ENCODE measurements around the gene PNMA8B. TPM values are rescaled to one million over a fixed set of nuclear protein-coding genes. Genes with fewer than 3 reads are reported as not detected.
"Not testable (repeated sequence)": the region's sequence is repeated elsewhere in the genome, so short reads cannot be mapped to it uniquely, and the experiment has no call there.

Gene PNMA8B
- total RNA-seq, 2 donors from 2014 or later = 0.17 to 0.18 TPM

DNA sequence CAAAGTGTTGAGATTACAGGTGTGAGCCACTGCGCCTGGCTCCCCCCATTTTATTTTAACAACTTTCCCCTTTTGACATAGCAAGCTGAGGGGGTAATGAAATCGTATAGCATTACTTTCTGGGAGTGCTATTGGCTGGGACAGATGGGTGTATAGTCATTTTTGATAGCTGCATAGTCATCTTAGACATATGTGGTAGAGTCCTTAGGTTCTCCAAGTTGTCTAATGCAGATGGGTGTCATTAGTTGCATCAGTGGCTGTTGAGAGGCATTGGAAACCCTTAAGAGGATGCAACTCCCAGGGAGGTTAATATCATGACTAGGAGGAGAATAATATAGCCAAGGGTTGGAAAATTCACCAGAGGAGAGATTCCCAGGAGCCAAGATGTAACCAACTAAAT is 28.6 kb upstream of the PNMA8B start:
- no peaks in the 10 kb centered on the region for H3K36me3 Mint-ChIP-seq (ENCODE audit: low read depth)
- H3K9me3 ChIP-seq (ENCODE audit: control insufficient read depth, low read length, poor library complexity, severe bottlenecking) = no peaks in the 10 kb centered on the region
- DNase-seq (no peak), ATAC-seq (no peak)
- H3K4me1 Mint-ChIP-seq = peaks cover 22% of the 10 kb centered on the region
- H3K4me3 Mint-ChIP-seq = no peak overlapping the region
- peak overlapping the region; percentile 96 for H3K27ac Mint-ChIP-seq
- no peaks in the 10 kb centered on the region for H3K27me3 Mint-ChIP-seq

DNA sequence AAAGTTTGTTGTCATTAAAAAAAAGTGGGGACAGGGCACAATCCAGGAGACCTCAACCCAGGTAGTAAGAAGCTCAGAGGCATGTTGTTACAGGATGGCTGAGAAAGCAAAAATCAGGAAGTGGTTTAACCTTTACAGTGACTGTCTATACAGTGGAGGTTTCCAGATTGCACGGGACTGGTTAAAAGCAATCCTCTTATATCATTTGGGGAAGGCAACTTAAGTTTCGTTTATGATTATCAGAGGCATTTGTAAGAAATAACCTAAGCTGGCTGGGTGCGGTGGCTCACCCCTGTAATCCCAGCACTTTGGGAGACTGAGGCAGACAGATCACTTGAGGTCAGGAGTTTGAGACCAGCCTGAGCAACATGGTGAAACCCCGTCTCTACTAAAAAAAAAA is 27.3 kb upstream of the PNMA8B start:
- peaks cover 24% of the 10 kb centered on the region for H3K4me1 Mint-ChIP-seq
- H3K36me3 Mint-ChIP-seq (ENCODE audit: low read depth); H3K9me3 ChIP-seq (ENCODE audit: control insufficient read depth, low read length, poor library complexity, severe bottlenecking); DNase-seq; H3K27me3 Mint-ChIP-seq: not testable (repeated sequence)
- peak overlapping the region; percentile 63 for H3K4me3 Mint-ChIP-seq
- peak overlapping the region; percentile 96 for H3K27ac Mint-ChIP-seq
- peak; percentile 93 for ATAC-seq

DNA sequence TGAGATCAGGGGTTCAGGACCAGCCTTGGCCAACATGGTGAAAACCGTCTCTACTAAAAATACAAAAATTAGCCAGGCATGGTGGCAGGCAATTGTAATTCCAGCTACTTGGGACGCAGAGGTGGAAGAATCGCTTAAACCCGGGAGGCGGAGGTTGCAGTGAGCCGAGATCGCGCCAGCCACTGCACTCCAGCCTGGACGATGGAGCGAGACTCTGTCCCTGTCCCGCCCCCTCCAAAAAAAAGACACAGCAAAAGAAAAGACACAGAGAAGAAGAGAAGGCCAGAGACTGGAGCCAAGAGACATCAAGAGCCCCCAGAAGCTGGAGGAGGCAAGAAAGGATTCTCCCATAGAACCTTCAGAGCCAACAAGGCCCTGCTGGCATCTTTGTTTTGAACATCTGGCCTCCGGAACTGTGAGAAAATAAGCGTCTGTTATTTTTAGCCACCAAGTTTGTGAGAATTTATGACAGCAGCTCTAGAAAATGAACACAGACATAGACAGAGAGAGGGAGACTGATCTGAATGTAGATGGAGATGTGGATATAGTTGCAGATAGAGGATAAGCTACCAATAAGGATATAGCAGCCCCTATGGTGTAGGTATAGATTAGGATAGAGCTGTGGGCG is 25.7 kb upstream of the PNMA8B start:
- Mint-ChIP-seq H3K4me1 (peaks cover 24% of the 10 kb centered on the region), H3K36me3 (ENCODE audit: low read depth) (no peaks in the 10 kb centered on the region), H3K27me3 (no peaks in the 10 kb centered on the region), H3K4me3 (peak overlapping the region; percentile 5), H3K27ac (peak overlapping the region; percentile 34)
- DNase-seq = no peak
- ATAC-seq = no peak
- H3K9me3 ChIP-seq (ENCODE audit: control insufficient read depth, low read length, poor library complexity, severe bottlenecking) = no peaks in the 10 kb centered on the region

GRCh38 chr19:46520616-46521015 is 24.9 kb upstream of the PNMA8B start:
- no peak for DNase-seq
- no peak for ATAC-seq
- no peaks in the 10 kb centered on the region for H3K36me3 Mint-ChIP-seq (ENCODE audit: low read depth)
- H3K9me3 ChIP-seq (ENCODE audit: control insufficient read depth, low read length, poor library complexity, severe bottlenecking) = no peaks in the 10 kb centered on the region
- no peaks in the 10 kb centered on the region for H3K27me3 Mint-ChIP-seq
- peak overlapping the region; percentile 43 for H3K4me3 Mint-ChIP-seq
- peaks cover 29% of the 10 kb centered on the region for H3K4me1 Mint-ChIP-seq
- peak overlapping the region; percentile 21 for H3K27ac Mint-ChIP-seq

GRCh38 chr19:46517471-46517870 is 21.8 kb upstream of the PNMA8B start:
- Mint-ChIP-seq H3K4me3 (no peak overlapping the region), H3K4me1 (peaks cover 16% of the 10 kb centered on the region), H3K36me3 (ENCODE audit: low read depth) (peaks cover 2% of the 10 kb centered on the region), H3K27ac (no peak overlapping the region), H3K27me3 (peaks cover 13% of the 10 kb centered on the region)
- DNase-seq = no peak
- no peak for ATAC-seq
- no peaks in the 10 kb centered on the region for H3K9me3 ChIP-seq (ENCODE audit: control insufficient read depth, low read length, poor library complexity, severe bottlenecking)

- Mint-ChIP-seq H3K27ac (no peak overlapping the region), H3K4me1 (peaks cover 11% of the 10 kb centered on the region), H3K27me3 (peaks cover 27% of the 10 kb centered on the region), H3K4me3 (no peak overlapping the region), H3K36me3 (ENCODE audit: low read depth) (peaks cover 3% of the 10 kb centered on the region)
- DNase-seq = no peak
- peak; percentile 72 for ATAC-seq
- no peaks in the 10 kb centered on the region for H3K9me3 ChIP-seq (ENCODE audit: control insufficient read depth, low read length, poor library complexity, severe bottlenecking)
Measured at GRCh38 chr19:46515879-46516350, 20.2 kb upstream of the PNMA8B start.

DNA sequence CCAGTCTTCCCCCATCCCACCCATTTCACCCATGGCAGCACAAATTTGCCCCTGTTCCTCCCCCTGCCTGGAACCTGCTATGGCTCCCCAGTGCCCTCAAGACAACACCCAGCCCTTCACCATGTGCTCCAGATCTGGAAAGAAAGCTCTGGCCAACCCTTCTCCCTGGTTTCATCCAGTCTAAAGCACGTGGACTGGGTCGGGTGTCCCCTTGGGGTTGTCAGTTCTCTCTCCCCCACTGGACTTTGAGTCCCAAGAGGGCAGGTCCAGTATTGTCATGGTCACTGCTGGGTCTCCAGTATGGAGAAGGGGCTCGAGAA is 19.6 kb upstream of the PNMA8B start:
- no peak overlapping the region for H3K4me3 Mint-ChIP-seq
- H3K36me3 Mint-ChIP-seq (ENCODE audit: low read depth) = peaks cover 4% of the 10 kb centered on the region
- H3K9me3 ChIP-seq (ENCODE audit: control insufficient read depth, low read length, poor library complexity, severe bottlenecking) = no peaks in the 10 kb centered on the region
- ATAC-seq (no peak), DNase-seq (no peak)
- H3K27ac Mint-ChIP-seq = no peak overlapping the region
- peaks cover 30% of the 10 kb centered on the region for H3K27me3 Mint-ChIP-seq
- H3K4me1 Mint-ChIP-seq = peaks cover 7% of the 10 kb centered on the region

GRCh38 chr19:46514589-46515289 is 19.1 kb upstream of the PNMA8B start:
- no peak for ATAC-seq

DNA sequence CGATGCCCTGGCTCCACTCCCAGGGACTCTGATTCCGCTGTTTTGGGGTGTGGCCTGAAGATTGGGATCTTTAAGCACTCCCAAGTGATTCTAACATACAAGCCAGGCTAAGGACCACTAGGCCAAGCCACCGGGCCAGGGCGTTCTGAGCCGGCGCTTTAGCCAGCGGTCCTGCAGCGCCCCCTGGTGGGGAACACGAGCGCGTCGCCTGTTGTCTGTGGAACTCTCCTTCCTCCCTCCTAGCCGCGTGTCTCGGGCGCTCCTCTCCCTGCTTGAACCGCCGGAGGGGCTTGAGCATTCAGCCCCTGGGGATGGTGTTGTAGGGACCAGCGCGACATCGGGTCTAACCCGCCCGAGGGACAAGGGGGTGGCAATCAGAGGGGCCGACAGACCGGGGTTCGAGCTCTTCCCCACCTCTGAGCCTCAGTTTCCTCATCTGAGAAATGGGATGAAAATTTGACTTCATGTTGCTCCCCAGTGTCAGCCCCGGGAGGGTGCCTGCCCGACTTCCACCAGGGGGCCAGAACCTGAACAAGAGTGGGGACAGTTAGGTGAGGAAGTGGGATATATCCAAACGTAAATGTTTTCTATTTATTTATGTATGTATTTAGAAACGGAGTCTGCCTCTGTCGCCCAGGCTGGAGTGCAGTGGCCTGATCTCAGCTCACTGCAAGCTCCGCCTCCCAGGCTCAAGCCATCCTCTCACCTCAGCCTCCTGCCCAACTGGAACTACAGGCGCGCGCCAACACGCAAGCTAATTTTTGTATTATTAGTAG is 18.0 kb upstream of the PNMA8B start:
- peaks cover 37% of the 10 kb centered on the region for H3K27me3 Mint-ChIP-seq
- peak; percentile 75 for ATAC-seq
- H3K4me3 Mint-ChIP-seq = no peak overlapping the region
- H3K27ac Mint-ChIP-seq = no peak overlapping the region
- peaks cover 4% of the 10 kb centered on the region for H3K36me3 Mint-ChIP-seq (ENCODE audit: low read depth)
- peaks cover 5% of the 10 kb centered on the region for H3K4me1 Mint-ChIP-seq
- no peaks in the 10 kb centered on the region for H3K9me3 ChIP-seq (ENCODE audit: control insufficient read depth, low read length, poor library complexity, severe bottlenecking)
- DNase-seq = peak in 2 of 3 donors; percentile 66 to 79

More at GRCh38 chr19:46514589-46515289, 19.1 kb upstream of the PNMA8B start:
- Mint-ChIP-seq H3K4me3 (no peak overlapping the region), H3K27me3 (peaks cover 30% of the 10 kb centered on the region), H3K27ac (no peak overlapping the region), H3K36me3 (ENCODE audit: low read depth) (peaks cover 4% of the 10 kb centered on the region), H3K4me1 (peaks cover 7% of the 10 kb centered on the region)
- no peaks in the 10 kb centered on the region for H3K9me3 ChIP-seq (ENCODE audit: control insufficient read depth, low read length, poor library complexity, severe bottlenecking)
- DNase-seq = no peak

DNA sequence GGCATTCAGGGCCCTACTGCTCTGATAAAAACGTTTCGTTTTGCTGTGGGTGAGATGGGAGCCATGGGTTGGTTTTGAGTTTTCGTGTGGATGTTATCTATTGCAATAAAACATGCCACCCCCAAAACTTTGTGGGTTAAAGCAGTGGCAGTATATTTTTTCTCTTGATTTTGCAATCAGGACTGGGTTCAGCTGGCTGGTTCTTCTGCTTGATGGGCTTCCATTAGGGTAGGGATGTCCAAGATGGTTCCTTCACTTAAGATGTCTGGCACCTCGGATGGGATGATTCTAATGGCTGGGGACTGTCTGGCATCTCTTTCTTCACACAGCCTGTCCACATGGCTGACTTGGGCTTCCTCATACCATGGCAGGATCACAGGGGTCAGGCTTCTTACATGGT is 15.6 kb upstream of the PNMA8B start:
- no peak for DNase-seq
- no peak overlapping the region for H3K4me3 Mint-ChIP-seq
- no peak overlapping the region for H3K27ac Mint-ChIP-seq
- H3K9me3 ChIP-seq (ENCODE audit: control insufficient read depth, low read length, poor library complexity, severe bottlenecking) = no peaks in the 10 kb centered on the region
- peaks cover 4% of the 10 kb centered on the region for H3K36me3 Mint-ChIP-seq (ENCODE audit: low read depth)
- H3K4me1 Mint-ChIP-seq = peaks cover 5% of the 10 kb centered on the region
- peaks cover 56% of the 10 kb centered on the region for H3K27me3 Mint-ChIP-seq
- no peak for ATAC-seq

DNA sequence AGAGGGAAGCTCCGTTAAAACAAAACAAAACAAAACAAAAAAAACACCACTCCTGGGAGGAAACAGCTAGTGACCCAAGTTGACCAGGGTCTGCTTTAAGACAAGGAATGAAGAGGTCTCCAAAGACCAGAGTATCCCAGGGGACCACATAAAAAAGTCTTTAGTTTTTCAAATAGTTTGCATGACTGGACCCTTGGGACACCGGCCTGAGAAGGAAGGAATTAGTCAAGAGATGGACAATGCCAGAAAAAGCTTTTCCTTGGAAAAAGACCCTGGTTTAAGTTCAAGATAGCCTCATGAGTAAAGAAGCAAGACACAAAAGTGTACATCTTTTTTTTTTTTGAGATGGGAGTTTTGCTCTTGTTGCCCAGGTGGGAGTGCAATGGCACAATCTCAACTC is 12.5 kb upstream of the PNMA8B start:
- no peaks in the 10 kb centered on the region for H3K9me3 ChIP-seq (ENCODE audit: control insufficient read depth, low read length, poor library complexity, severe bottlenecking)
- DNase-seq (no peak), ATAC-seq (no peak)
- Mint-ChIP-seq H3K4me1 (no peaks in the 10 kb centered on the region), H3K4me3 (no peak overlapping the region), H3K27me3 (peaks cover 56% of the 10 kb centered on the region), H3K36me3 (ENCODE audit: low read depth) (peaks cover 2% of the 10 kb centered on the region), H3K27ac (no peak overlapping the region)

GRCh38 chr19:46503848-46504453 is 8.3 kb upstream of the PNMA8B start:
- peaks cover 53% of the 10 kb centered on the region for H3K27me3 Mint-ChIP-seq
- ATAC-seq (no peak), DNase-seq (no peak)
- H3K9me3 ChIP-seq (ENCODE audit: control insufficient read depth, low read length, poor library complexity, severe bottlenecking) = no peaks in the 10 kb centered on the region
- H3K4me1 Mint-ChIP-seq = peaks cover 1% of the 10 kb centered on the region
- H3K27ac Mint-ChIP-seq = no peak overlapping the region
- no peak overlapping the region for H3K4me3 Mint-ChIP-seq
- H3K36me3 Mint-ChIP-seq (ENCODE audit: low read depth) = no peaks in the 10 kb centered on the region

- Mint-ChIP-seq H3K4me1 (peaks cover 3% of the 10 kb centered on the region), H3K36me3 (ENCODE audit: low read depth) (no peaks in the 10 kb centered on the region), H3K27ac (no peak overlapping the region), H3K27me3 (peaks cover 50% of the 10 kb centered on the region), H3K4me3 (no peak overlapping the region)
- DNase-seq = no peak
- no peak for ATAC-seq
- no peaks in the 10 kb centered on the region for H3K9me3 ChIP-seq (ENCODE audit: control insufficient read depth, low read length, poor library complexity, severe bottlenecking)
Measured at GRCh38 chr19:46502891-46503290, 7.2 kb upstream of the PNMA8B start.
